EL (cell line): Measurements from ENCODE around the gene PPP1CC.
A peak's percentile ranks its signal among the peaks of the same experiment; 100 is the strongest.
"Not testable (repeated sequence)": the region's sequence is repeated elsewhere in the genome, so short reads cannot be mapped to it uniquely, and the experiment has no call there.

ENCODE experiments used
- DNase-seq: peaks from one replicate; pipeline ENCODE4 v3.0.0-alpha.2; 2016

PPP1CC gene

GRCh38 chr12:110742718-110743570 lies at the start of gene PPP1CC:
Gene PPP1CC (minus strand): TSS chr12:110742891. CDS start chr12:110742707, 184 bp downstream.
- DNase-seq, result peak; percentile 94

- no peak for DNase-seq
Observed at GRCh38 chr12:110791589-110791988, 48.9 kb upstream of the PPP1CC start.

- DNase-seq, result no peak
Observed at GRCh38 chr12:110790301-110790700, 47.6 kb upstream of the PPP1CC start.

GRCh38 chr12:110786012-110786411 lies 43.3 kb upstream of the PPP1CC start:
- DNase-seq, result no peak

GRCh38 chr12:110785240-110785639 lies 42.5 kb upstream of the PPP1CC start:
- no peak for DNase-seq

GRCh38 chr12:110782922-110783321 lies 40.2 kb upstream of the PPP1CC start:
- no peak for DNase-seq

GRCh38 chr12:110782094-110782493 lies 39.4 kb upstream of the PPP1CC start:
- DNase-seq, result no peak

GRCh38 chr12:110780448-110780847 lies 37.8 kb upstream of the PPP1CC start:
- DNase-seq, result no peak

GRCh38 chr12:110778833-110779577 lies 36.3 kb upstream of the PPP1CC start:
- DNase-seq, result no peak

GRCh38 chr12:110776410-110776809 lies 33.7 kb upstream of the PPP1CC start:
- no peak for DNase-seq

GRCh38 chr12:110775997-110776396 lies 33.3 kb upstream of the PPP1CC start:
- DNase-seq, result no peak

GRCh38 chr12:110774824-110775223 lies 32.1 kb upstream of the PPP1CC start:
- no peak for DNase-seq

GRCh38 chr12:110768960-110769359 lies 26.3 kb upstream of the PPP1CC start:
- DNase-seq, result no peak

- DNase-seq, result no peak
Observed at GRCh38 chr12:110767863-110768262, 25.2 kb upstream of the PPP1CC start.

- no peak for DNase-seq
Observed at GRCh38 chr12:110766311-110767154, 23.8 kb upstream of the PPP1CC start.

GRCh38 chr12:110765572-110765971 lies 22.9 kb upstream of the PPP1CC start:
- DNase-seq, result not testable (repeated sequence)

- DNase-seq, result no peak
Observed at GRCh38 chr12:110765111-110765510, 22.4 kb upstream of the PPP1CC start.

GRCh38 chr12:110763583-110763982 lies 20.9 kb upstream of the PPP1CC start:
- no peak for DNase-seq

GRCh38 chr12:110762891-110763290 lies 20.2 kb upstream of the PPP1CC start:
- DNase-seq, result no peak

GRCh38 chr12:110760204-110760609 lies 17.5 kb upstream of the PPP1CC start:
- DNase-seq, result no peak

- DNase-seq, result no peak
Observed at GRCh38 chr12:110758922-110759321, 16.2 kb upstream of the PPP1CC start.

- peak; percentile 42 for DNase-seq
Observed at GRCh38 chr12:110756611-110757010, 13.9 kb upstream of the PPP1CC start.
